HG03025 (cell line): ENCODE results near the gene TIAL1.
"Not testable (repeated sequence)": the region's sequence is repeated elsewhere in the genome, so short reads cannot be mapped to it uniquely, and the experiment has no call there.

Source experiments
- ATAC-seq: cut with Tn5 transposase; IDR thresholded peaks from one replicate; pipeline ENCODE4 v1.9.1; 2021; ENCODE audit warnings: mild to moderate bottlenecking, moderate library complexity; ENCODE audit not compliant: unreplicated experiment, low FRiP score

TIAL1 gene

GRCh38 chr10:119533473-119533872 is 63.3 kb downstream of the TIAL1 start:
- ATAC-seq = no peak

- ATAC-seq = not testable (repeated sequence)
Observed at GRCh38 chr10:119532791-119533190, 64.0 kb downstream of the TIAL1 start.

GRCh38 chr10:119532251-119532650 is 64.5 kb downstream of the TIAL1 start:
- not testable (repeated sequence) for ATAC-seq

GRCh38 chr10:119531067-119531466 is 65.7 kb downstream of the TIAL1 start:
- ATAC-seq = no peak

- not testable (repeated sequence) for ATAC-seq
Observed at GRCh38 chr10:119528663-119529237, 68.0 kb downstream of the TIAL1 start.

- ATAC-seq = no peak
Observed at GRCh38 chr10:119526621-119527592, 69.9 kb downstream of the TIAL1 start.

GRCh38 chr10:119526149-119526548 is 70.6 kb downstream of the TIAL1 start:
- ATAC-seq = no peak

- no peak for ATAC-seq
Observed at GRCh38 chr10:119525116-119525515, 71.6 kb downstream of the TIAL1 start.

- no peak for ATAC-seq
Observed at GRCh38 chr10:119524720-119525070, 72.1 kb downstream of the TIAL1 start.

GRCh38 chr10:119523895-119524719 is 72.7 kb downstream of the TIAL1 start:
- no peak for ATAC-seq
